ENCODE measurements around the gene PCNX1.

GRCh38 chr14:70921669-70922068, 14.4 kb downstream of the PCNX1 start:
- TF ChIP-seq BRD9 (IDR thresholded peaks at IDR 0.05; ENCODE audit: low read depth, partially characterized antibody) (no peak), CTCF (IDR thresholded peaks at IDR 0.05 in 2 of 3, conservative IDR thresholded peaks at IDR 0.05 in 1 of 3; ENCODE audit: insufficient read depth in 2 of 3, low read depth in 1 of 3, low read length in 3 of 3) (no peak), POLR2AphosphoS2 (IDR thresholded peaks at IDR 0.05; ENCODE audit: low read length) (no peak), SP1 (CRISPR knock-in tag; IDR thresholded peaks at IDR 0.05) (no peak), OTX1 (CRISPR knock-in tag; IDR thresholded peaks at IDR 0.05) (no peak), POLR2A (conservative IDR thresholded peaks at IDR 0.05) (no peak), PKNOX1 (IDR thresholded peaks at IDR 0.05) (no peak), BRD4 (IDR thresholded peaks at IDR 0.05) (no peak)
